Peyer's patch (tissue), 4 donors: Measurements from ENCODE around the gene METTL2A.
"Not testable (repeated sequence)": the region's sequence is repeated elsewhere in the genome, so short reads cannot be mapped to it uniquely, and the experiment has no call there.

Experiments used
- POLR2A ChIP-seq, 2 donors: fragments of 450-650 bp; IDR thresholded peaks; one replicate each; pipeline ENCODE4 v1.5.1; 2017; ENCODE audit warnings: antibody characterized with exemption in 2 of 2, mild to moderate bottlenecking in 2 of 2, moderate library complexity in 2 of 2
- TF ChIP-seq, protein P1 (sequence below), 6 experiments: fragments of 450-650 bp in 4 of 6; fragments of 200-600 bp in 2 of 6; sonication (generic) in 1 of 6; IDR thresholded peaks; one replicate each; pipeline ENCODE4 v1.5.1; 2017 to 2019; ENCODE audit warnings: antibody characterized with exemption in 6 of 6, mild to moderate bottlenecking in 3 of 6, moderate library complexity in 1 of 6

DNA sequence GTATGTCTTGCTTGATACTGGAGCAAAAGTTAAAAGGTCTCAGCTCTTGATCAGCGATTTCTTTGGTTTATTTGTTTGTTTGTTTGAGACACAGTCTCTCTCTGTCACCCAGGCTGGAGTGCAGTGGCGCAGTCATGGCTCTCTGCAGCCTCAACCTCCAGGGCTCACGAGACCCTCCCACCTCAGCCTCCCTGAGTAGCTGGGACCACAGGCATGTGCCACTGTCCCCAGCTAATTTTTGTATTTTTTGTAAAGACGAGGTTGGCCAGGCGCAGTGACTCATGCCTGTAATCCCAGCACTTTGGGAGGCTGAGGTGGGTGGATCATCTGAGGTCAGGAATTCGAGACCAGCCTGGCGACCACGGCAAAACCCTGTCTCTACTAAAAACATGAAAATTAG is 75.1 kb downstream of the METTL2A start:
- TF ChIP-seq, protein P1, sequence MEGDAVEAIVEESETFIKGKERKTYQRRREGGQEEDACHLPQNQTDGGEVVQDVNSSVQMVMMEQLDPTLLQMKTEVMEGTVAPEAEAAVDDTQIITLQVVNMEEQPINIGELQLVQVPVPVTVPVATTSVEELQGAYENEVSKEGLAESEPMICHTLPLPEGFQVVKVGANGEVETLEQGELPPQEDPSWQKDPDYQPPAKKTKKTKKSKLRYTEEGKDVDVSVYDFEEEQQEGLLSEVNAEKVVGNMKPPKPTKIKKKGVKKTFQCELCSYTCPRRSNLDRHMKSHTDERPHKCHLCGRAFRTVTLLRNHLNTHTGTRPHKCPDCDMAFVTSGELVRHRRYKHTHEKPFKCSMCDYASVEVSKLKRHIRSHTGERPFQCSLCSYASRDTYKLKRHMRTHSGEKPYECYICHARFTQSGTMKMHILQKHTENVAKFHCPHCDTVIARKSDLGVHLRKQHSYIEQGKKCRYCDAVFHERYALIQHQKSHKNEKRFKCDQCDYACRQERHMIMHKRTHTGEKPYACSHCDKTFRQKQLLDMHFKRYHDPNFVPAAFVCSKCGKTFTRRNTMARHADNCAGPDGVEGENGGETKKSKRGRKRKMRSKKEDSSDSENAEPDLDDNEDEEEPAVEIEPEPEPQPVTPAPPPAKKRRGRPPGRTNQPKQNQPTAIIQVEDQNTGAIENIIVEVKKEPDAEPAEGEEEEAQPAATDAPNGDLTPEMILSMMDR (IDR thresholded peaks at IDR 0.05), result not testable (repeated sequence)
- not testable (repeated sequence) for TF ChIP-seq POLR2A (IDR thresholded peaks at IDR 0.05)
